Measurements from ENCODE around the gene IL22RA2. TPM values are rescaled to one million over a fixed set of nuclear protein-coding genes. Genes with fewer than 3 reads are reported as not detected.

The IL22RA2 gene
- total RNA-seq, 4 donors from 2014 or later = not detected

DNA sequence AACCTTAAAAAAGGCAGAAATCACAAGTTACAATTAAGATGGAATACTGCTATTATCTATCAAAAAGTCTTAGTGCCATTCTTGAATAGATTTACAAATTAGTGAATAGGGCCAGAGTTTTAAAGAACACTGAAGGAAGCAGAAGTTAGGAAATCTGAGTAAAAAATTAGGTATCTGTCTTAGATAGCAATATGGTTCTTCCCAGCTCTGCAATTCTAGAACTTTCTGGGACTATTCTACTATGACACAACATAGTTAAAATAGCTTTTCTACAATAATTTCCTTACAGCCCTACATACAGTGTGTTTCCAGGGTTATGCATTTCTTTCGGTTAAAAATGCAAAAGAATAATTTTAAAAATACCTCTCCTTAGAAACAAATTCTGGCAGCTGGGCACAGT, 27.6 kb upstream of the IL22RA2 start:
- no peak for ATAC-seq
- in situ Hi-C loops (cut with MboI; ENCODE audit: low sequenced_read_pairs in 4 of 4) (loop anchor here in 3 of 4 donors (25.0 kb wide), 1 partner anchor 914 kb away; the partner anchor contains the start of gene BCLAF1 (in 3 of the 3)), intact Hi-C loops (cut with DNase I; ENCODE audit: low total_unique reads) (no loop called here)
- no peak for DNase-seq
- Histone ChIP-seq H3K27ac (no peak overlapping the region), H3K4me3 (no peak overlapping the region), H3K4me1 (no peaks in the 10 kb centered on the region), H3K36me3 (peaks cover 0 to 80% of the 10 kb centered on the region in 2 donors), H3K9me3 (no peaks in the 10 kb centered on the region), H3K27me3 (no peaks in the 10 kb centered on the region)
- TF ChIP-seq, protein P1, sequence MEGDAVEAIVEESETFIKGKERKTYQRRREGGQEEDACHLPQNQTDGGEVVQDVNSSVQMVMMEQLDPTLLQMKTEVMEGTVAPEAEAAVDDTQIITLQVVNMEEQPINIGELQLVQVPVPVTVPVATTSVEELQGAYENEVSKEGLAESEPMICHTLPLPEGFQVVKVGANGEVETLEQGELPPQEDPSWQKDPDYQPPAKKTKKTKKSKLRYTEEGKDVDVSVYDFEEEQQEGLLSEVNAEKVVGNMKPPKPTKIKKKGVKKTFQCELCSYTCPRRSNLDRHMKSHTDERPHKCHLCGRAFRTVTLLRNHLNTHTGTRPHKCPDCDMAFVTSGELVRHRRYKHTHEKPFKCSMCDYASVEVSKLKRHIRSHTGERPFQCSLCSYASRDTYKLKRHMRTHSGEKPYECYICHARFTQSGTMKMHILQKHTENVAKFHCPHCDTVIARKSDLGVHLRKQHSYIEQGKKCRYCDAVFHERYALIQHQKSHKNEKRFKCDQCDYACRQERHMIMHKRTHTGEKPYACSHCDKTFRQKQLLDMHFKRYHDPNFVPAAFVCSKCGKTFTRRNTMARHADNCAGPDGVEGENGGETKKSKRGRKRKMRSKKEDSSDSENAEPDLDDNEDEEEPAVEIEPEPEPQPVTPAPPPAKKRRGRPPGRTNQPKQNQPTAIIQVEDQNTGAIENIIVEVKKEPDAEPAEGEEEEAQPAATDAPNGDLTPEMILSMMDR (IDR thresholded peaks at IDR 0.05 in 4 of 5, conservative IDR thresholded peaks at IDR 0.05 in 1 of 5) = no peak
- no peak for TF ChIP-seq POLR2A (IDR thresholded peaks at IDR 0.05)

DNA sequence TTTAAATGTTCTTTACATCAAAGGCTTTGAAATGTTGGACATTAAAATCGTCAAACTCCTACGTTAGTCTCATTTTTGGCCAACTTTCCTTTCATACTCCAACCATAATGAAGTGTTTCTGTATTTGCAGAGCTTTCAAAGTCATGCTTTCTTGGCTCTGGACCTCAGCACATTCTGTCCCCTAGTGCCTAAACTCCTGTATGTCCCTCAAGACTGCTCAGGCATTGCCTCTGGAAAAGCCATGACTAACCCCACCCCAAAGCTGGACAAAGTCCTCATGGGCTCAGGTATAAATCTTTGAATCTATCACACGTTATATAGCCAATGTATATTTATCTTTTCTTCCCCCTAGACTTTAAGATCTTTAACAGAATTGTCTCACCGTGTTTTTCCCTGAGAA, 26.8 kb upstream of the IL22RA2 start:
- H3K36me3 ChIP-seq = peaks cover 0 to 73% of the 10 kb centered on the region in 2 donors
- no peak for ATAC-seq
- intact Hi-C loops (cut with DNase I; ENCODE audit: low total_unique reads) (no loop called here), in situ Hi-C loops (cut with MboI; ENCODE audit: low sequenced_read_pairs in 4 of 4) (loop anchor here in 3 of 4 donors (25.0 kb wide), 1 partner anchor 913 kb away; the partner anchor contains the start of gene BCLAF1 (in 3 of the 3))
- H3K9me3 ChIP-seq = no peaks in the 10 kb centered on the region
- TF ChIP-seq, protein P1 (IDR thresholded peaks at IDR 0.05 in 4 of 5, conservative IDR thresholded peaks at IDR 0.05 in 1 of 5) = no peak
- H3K4me3 ChIP-seq = no peak overlapping the region
- no peak overlapping the region for H3K27ac ChIP-seq
- no peak for DNase-seq
- H3K27me3 ChIP-seq = no peaks in the 10 kb centered on the region
- no peaks in the 10 kb centered on the region for H3K4me1 ChIP-seq

DNA sequence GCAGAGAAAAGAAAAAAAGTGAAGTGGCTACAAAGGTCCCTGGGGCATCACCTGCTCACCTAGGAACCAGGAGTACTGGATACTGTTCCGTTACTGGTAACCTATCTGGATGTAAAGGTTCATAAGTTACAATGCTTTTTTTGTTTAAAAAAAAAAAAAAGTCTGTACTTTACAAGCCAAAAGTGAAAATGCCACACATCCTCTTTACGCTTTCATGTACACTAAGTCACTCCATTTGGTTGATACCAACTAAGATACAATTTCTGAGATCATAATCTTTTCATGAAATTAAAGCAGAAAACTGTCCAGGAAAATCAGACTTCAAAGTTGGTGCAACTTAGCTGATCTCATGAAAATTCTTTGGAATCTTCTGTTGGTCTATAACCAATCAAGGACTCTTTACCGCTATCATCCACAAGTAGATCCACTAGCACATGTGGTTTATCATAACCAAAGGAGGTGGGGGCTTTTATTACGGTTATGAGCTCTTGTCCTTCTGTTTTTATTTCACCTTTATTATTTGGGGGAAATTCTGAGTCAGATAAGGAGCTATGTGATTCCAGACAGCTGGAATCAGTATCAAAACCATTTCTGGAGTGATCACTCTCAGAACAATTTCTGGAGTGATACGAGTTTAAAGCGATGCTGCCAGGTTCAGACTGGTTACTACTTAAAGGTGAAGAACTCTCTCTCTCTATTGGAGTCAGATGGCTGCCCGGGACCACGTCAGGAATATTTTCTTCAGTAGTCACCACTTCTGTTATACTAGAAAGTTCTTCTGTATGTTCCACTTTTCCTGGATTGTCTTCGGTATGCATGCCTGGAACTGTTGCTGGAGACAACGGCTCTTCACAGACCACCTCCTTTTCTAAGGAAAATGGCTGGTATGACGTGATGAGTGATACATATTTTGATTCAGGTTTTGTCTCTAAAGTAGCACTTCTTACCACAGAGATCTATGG, 24.5 kb upstream of the IL22RA2 start:
- Histone ChIP-seq H3K27me3 (no peaks in the 10 kb centered on the region), H3K36me3 (peaks cover 0 to 57% of the 10 kb centered on the region in 2 donors), H3K9me3 (no peaks in the 10 kb centered on the region), H3K4me1 (no peaks in the 10 kb centered on the region), H3K27ac (no peak overlapping the region), H3K4me3 (no peak overlapping the region)
- TF ChIP-seq, protein P1 (IDR thresholded peaks at IDR 0.05 in 4 of 5, conservative IDR thresholded peaks at IDR 0.05 in 1 of 5) = no peak
- TF ChIP-seq POLR2A (IDR thresholded peaks at IDR 0.05) = no peak
- ATAC-seq (no peak), DNase-seq (no peak)
- intact Hi-C loops (cut with DNase I; ENCODE audit: low total_unique reads) (no loop called here), in situ Hi-C loops (cut with MboI; ENCODE audit: low sequenced_read_pairs in 4 of 4) (no loop called here)

DNA sequence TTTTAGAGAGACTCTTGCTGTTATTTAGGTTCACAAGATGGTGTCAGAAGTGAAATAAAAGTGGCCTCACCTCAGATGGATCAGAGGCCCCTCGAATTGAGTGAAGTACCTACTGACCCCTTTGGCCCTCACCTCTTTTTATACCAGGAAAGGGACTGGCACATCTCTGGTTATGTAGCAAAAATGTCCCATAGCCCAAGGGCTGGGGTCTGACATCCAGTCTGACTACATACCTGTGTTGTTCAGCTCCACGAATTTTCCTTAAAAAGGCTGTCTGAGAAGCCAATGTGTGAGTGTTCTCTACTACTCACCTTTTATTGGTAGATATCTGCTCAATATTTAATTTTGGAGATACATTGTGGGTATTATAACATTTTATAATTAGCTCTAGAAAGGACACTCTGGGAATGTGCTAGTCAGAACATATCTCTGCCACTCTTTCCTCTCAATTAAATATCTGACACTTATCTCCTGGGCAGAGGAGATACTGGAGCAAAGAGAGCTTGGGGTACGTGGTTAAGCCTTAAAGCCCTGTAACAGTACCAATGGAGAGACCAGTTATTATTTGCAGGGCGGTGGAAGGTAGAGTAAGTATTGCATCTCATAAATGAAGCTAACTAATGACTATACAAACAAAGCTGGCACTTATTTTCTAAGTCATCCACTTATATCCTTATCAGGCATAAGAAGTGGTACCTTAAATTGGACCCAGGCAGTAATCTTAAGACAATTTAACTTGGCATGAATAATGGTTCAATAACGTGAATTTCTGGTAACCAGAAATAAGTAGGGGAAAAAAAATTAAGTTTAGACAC, 20.0 kb upstream of the IL22RA2 start:
- Histone ChIP-seq H3K27me3 (no peaks in the 10 kb centered on the region), H3K4me1 (peaks cover 0 to 4% of the 10 kb centered on the region in 2 donors), H3K27ac (no peak overlapping the region), H3K4me3 (no peak overlapping the region), H3K36me3 (peaks cover 0 to 17% of the 10 kb centered on the region in 2 donors), H3K9me3 (no peaks in the 10 kb centered on the region)
- in situ Hi-C loops (cut with MboI; ENCODE audit: low sequenced_read_pairs in 4 of 4) (no loop called here), intact Hi-C loops (cut with DNase I; ENCODE audit: low total_unique reads) (no loop called here)
- ATAC-seq (no peak), DNase-seq (no peak)
- TF ChIP-seq, protein P1 (IDR thresholded peaks at IDR 0.05 in 4 of 5, conservative IDR thresholded peaks at IDR 0.05 in 1 of 5) = no peak
- TF ChIP-seq POLR2A (IDR thresholded peaks at IDR 0.05) = no peak

Measured in gastrocnemius medialis (tissue), 4 donors.